HG02642 (cell line): ENCODE results near the gene CTSO.

ENCODE experiments used
- ATAC-seq: cut with Tn5 transposase; IDR thresholded peaks from one replicate; pipeline ENCODE4 v1.9.1; 2021; ENCODE audit warnings: mild to moderate bottlenecking; ENCODE audit not compliant: unreplicated experiment, poor library complexity

The CTSO gene

GRCh38 chr4:155875878-155876277 is 77.8 kb downstream of the CTSO start:
- no peak for ATAC-seq
